Measurements from ENCODE around the gene CALR3.
"Not testable (repeated sequence)": the region's sequence is repeated elsewhere in the genome, so short reads cannot be mapped to it uniquely, and the experiment has no call there.

Gene CALR3

DNA sequence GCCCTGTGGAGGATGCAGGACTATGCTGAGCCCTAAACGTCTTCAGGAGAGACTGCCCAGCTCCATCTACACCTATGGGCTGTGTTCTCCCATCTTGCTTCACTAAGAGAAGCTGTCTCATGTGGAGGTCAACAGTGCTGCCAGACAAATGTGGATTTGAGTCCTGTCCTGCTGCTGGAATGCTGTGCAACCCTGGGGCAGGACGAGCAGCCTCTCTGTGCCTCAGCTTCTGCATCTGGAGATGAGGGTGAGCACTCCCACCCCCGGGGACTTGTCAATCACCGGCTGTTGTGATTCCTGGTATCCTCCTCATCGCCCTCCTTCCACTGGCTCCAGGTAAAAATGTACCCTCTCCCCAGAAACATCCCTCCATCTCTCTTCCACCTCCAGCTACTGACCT lies 40.5 kb downstream of the CALR3 start:
- DNase-seq: no peak

DNA sequence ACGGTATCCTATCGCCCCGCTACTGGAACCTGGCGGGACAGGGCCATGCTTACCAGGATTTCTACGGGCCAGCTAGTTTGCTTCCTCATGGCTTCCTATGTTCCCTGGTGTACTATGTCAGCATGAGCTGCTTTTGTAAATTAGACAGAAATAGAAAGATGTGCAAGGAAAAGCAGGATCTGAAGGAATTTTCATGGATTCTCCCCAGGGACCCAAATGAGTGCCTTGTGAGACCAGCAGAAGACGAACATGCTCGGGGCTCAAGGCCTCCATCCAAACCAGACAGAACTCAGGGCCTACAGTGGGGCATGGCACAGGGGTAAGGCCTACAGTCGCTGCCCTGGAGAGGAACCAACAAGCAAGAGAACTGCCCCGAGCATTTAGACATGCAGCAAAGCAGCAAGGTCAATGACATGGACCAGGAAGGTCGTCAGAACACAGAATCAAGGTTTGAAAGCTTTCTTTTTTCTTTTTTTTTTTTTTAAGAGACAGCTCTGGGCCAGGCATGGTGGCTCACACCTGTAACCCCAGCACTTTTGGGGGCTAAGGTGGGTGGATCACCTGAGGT lies 41.5 kb downstream of the CALR3 start:
- DNase-seq: no peak

DNA sequence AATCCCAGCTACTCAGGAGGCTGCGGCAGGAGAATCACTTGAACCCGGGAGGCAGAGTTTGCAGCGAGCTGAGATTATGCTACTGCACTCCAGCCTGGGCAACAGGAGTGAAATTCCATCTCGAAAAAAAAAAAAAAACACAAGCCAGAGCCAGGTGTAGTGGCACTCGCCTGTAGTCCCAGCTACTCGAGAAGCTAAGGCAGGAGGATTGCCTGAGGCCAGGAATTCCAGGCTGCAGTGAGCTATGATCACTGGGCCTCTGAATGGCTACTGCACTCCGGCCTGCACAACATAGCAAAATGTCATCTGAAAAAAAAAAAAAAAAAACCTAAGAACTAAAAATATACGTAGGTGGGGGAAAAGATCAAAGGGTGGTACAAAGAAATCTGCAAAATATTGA lies 43.6 kb downstream of the CALR3 start:
- DNase-seq: no peak

DNA sequence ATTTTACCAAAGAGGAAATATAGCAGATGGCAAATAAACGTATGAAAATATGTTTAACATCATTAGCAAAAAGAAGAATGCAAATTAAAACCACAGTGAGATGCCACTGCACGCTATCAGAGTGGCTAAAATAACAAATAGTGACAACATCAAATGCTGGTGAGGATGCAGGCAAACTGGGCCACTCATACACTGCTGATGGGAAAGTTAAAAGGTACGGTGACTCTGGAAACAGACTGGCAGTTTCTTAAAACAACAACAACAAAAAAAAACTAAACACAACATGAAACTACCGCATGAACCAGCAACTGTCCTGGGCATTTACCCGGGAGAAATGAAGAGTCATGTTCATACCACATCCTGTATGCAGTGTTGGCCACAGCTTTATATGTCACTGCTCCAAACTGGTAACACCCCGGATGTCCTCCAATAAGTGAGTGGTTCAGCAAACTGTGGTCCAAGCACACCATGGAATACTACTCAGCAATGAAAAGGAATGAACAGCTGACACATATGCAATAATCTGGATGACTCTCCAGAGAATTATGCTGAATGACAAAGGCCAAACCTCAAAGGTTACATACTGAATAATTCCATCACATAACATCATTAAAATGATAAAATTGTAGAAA lies 46.5 kb downstream of the CALR3 start:
- DNase-seq: no peak

DNA sequence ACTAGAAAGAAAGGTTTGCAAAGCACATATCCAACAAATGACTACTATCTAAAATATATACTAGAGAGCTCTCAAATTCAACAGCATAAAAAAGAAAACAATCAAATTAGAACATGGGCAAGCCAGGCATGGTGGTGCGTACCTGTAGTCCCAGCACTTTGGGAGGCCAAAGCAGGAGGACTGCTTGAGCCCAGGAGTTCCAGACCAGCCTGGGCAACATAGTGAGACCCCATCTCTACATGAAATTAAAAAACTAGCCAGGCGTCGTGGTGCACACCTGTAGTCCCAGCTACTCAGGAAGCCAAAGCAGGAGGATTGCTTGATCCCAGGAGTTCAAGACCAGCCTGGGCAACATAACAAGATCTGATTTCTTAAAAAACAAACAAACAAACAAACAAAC lies 47.1 kb downstream of the CALR3 start:
- not testable (repeated sequence) for DNase-seq

DNA sequence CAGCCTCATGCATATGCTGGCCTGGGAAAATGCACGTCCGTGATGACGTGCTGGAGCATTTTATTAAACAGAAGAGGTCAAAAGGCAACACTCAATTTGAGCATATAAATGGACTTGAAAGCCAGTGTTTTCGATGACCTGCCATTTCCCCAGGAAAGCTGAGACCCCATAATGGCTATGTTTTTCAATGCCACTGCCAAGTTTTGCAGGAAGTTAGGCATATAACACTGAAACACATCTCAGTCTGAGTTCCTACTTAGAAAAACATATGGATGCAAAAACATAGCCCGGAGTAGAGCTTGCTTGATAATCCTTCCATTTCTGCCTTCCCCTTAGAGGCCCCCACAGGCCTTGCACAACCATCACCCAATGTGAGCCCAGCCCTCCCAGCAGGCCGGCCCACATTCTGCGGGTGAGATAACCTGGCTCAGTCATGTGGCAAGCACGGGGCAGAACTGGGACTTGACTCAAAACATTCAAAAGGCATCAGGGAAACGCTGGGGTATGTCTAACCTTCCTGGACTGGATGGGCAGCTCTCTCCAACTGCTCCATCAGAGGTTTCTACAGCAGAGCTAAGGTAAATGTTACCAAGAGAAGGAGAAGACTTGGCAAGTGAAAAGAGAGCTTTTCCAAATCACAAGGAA lies 49.1 kb downstream of the CALR3 start:
- no peak for DNase-seq

DNA sequence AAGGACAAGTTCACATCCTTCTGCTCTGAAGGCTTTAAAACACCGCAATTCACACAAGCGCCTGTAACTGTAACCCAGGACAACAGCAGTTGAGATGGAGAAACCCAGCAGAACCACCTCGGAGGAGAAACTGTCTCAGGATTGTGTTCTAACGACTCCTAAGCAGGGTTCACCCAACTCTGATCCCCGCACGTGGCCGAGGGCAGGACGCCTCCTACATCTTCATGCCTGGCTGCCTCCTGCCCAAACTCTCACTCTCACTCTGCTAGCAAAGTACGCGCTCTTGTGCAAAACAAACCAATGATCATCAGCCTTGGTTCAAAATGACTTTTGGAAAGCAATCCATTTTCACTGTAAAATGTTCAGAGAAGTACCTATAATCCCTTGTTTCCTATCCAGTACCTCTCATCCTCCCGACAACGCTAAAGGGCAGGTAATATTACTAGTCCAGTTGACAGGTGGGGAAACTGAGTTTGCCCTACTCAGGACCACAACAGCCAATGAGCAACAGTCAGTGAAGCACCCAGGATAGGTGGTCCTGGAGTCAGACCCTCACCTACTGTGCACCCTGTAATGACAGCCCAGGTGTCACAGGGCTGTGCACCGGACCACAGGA lies 49.8 kb downstream of the CALR3 start:
- DNase-seq: no peak

DNA sequence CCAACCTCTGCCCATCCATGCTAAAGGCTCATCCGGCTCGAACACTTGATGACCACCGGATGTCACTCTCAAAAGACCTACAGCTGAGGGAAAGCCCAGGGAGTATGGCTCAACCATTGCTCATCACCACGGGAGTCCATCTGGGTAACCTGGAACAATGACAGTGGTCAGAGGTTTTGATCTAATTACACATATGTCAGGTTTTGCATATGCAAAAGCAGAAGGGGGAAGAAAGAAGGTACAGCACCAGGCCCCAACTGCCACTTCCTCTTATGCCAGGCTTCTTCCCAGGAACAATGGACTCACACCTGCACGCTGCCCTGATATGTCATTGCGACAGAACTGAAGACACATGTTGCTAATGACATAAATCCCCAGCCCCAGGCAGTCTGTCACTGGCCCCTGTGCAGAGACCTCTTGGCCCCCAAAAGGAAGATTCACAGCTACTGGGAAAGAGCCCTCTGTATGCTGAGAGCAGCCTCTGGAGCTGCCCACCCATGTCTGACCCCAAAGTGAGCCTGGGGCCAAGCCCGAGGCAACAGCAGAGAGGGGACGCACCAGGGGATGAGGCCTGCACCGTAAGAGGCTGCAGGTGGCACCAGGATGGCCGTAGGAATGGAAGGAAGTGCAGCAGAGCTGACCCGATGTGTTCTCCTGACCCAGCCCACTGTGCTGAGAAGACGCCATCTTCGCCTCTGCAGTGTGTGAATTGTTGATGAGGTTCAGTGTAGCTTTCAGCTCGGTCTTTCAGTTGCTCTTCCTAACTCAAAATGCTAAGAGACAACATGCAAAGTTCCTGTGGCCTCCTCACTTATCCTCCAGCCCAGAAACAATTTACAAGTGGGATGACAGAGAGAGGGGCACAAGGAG lies 50.5 kb downstream of the CALR3 start:
- no peak for DNase-seq

DNA sequence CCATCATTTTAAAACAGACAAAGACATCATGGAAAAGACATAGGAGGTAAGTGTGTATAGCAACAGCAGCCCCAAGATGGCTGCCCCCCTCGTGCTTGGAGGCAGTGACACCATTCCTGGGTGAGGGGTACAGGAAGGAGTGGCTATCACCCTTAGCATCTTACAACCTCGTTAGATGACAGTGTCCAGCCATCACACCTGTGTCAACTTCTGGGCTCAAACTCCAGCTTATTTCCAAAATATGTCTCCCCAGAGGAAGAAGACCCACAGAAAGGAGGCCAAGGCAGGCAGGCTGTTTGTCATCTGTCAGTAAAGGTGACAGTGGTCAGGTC lies 51.7 kb downstream of the CALR3 start:
- DNase-seq: no peak

DNA sequence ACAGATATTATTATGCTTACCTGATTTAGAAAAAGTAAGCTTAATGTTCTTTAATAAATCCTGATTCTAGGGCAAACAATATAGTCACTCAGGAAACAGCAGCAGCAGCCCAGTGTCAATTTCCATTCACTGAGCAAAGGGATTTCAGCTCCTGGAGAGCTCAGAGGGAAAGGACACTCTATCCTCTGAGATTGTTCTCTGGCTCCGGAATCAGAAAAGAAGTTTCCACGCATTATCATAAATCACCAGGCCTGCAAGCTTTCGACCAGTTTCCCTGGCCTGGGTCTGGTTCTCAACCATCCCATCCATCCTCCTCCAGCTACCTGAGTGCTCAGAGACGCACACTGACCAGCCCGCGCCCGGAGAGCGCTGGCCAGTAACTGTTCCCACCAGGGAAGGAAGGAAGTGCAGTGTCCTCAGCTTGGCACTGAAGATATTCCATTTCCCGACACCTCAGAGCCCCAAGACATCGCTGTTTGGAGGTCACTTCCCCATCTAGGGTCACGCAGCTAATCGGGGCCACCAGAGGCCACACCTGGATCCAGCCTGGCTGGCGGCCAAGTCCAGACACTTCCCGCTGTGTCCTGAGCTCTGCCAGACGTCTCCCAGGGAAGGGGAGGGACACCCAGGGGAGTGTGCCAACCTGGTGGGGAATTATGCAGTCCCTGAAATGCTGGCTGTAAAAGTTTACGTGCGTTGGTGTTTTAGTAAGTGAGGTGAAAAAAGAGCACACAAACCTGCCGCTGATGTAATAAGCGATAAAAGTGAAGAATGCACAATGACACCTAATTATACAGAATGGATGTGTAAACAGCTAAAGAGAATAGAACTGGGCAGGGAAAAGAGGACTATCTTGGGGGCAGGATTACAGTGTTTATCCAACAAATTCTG lies 53.3 kb downstream of the CALR3 start:
- DNase-seq: peak; percentile 35

DNA sequence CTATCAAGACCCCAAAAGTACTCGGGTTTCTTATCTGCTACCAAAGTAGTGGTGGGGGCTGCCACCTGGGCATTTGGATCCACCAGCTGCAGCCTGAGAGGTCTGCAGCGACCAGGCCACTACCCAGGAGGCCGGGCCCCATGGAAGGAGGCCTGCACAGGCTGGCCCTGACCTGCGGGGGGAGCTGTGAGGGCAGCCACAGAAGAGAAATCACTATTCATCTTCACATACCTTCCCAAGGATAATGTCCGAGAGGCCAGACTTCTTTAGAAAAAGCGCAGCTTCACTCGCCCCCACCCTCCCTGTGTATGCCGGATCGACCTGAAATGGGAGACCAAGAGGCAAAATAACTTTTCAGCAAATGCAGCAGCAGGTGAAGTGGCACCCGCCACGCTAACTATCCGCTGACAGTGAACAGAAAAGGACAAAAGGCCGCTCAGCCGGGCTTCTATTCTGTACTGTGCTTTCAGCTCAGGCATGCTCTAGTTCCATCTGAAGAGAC lies 54.3 kb downstream of the CALR3 start:
- peak; percentile 4 for DNase-seq

DNA sequence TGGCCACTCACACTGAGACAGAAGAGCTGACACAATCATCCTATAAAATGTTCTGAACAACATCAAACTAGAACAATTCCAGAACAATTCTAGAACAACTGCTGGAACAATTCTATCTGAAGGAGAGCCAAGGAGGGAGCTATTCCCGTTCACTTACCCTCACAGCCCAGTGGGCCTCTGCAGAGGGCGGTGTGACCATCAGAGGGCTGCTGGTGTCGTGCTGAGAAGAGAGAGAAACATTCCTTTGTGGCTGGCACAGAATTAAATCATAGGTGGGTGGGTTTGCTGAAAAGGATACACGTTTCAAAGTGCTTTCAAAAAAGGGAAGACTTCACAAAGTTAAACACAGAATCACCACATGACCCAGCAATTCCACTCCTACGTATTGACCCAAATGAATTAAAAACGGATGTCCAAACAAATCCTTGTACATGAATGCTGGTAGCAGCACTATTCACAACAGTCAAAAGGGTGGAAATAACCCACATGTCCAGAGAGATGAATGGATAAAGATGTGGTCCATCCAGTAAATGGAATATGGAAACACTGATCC lies 59.1 kb downstream of the CALR3 start:
- DNase-seq: no peak

DNA sequence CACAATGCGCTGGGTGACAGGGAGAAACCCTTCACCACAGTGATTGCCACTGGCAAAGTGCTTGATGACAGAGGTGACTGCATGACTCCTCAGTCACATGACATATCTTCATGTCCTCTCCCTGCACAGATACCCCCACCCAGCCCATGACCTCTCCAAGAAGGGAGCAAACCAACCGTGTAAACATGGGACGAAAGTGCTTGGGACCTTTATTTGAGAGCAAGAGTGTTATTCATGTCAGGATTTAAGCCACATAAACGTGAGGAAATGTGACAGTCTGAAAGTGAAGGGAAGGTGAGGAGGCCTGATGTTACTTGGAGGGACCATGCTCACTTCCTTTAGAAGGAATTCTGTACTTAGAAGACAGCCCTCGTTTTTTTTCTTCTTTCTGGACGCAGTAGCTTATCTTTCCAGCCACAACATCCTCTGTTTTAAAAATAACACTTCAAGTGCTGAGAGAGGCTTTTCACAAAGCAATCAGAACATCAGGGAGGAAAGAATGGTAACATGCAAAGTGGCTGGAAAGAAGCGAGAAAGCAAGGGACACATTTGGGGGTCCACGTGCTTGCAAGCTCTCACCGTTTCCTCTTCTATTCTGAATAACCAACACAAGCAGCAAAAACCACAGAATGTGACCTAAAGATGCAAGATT lies 59.8 kb downstream of the CALR3 start:
- DNase-seq: no peak

DNA sequence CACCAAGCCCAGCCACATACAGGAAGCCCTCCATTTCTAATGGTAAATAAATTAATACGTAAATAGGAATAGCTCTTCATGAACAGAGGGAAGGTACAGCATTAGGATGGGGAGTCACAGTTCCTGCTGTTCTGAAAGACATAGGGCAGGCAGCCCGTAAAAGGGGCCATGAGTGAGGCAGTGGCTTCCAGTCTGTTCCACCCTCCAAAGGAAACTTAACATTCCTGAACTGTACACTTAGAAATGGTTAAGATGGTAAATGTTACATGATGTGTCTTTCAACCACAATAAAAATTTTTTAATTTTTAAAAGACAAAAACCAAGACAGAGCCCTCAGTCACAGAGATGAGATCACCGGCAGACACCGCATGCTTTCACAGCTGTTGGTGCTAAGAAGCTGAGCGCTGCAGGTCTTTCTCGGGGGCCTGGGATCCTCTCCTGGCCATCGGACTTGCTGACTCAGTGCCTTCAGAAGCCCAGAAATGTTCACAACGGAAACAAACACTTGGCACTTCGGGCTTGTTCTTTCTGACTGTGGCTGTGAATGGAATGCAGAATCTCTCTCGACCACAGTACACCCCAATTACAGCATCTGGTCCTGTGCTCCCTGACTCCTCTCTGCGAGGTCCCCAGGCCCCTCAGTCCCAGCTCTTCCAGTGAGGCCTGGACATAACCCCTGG lies 60.6 kb downstream of the CALR3 start:
- no peak for DNase-seq

DNA sequence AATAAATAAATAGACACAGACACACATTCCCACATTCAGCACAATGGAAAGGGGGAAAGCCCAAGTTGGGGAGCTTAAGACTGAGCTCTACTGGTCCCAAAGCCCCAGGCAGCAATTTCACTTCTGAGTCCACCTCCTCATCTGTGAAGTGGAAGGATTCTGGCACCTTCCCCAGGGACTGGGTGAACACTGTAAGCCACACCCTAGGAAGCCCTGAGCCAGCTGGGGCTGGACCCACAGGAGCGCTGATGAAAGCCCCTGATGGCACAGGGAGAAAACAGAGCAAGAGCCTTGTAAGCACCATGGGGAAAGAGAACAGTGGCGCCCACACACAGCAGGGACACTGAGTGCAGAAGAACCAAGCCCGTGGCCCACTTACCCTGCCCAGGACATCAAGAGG lies 62.0 kb downstream of the CALR3 start:
- no peak for DNase-seq

DNA sequence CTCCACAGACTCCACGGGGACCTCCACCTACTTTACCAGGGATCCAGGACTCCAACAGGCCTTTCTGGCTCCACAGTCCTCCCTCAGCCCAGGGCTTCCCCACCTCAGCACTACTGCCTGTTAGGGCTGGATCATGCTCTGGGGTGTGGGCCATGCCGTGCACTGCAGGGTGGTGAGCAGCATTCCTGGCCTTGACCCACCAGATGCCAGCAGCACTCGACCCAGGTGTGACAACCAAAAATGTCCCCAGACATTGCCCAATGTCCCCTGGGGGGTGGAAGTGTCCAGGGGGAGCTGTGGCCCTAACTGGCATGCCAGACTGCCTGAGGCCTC lies 66.2 kb downstream of the CALR3 start:
- DNase-seq: no peak

DNA sequence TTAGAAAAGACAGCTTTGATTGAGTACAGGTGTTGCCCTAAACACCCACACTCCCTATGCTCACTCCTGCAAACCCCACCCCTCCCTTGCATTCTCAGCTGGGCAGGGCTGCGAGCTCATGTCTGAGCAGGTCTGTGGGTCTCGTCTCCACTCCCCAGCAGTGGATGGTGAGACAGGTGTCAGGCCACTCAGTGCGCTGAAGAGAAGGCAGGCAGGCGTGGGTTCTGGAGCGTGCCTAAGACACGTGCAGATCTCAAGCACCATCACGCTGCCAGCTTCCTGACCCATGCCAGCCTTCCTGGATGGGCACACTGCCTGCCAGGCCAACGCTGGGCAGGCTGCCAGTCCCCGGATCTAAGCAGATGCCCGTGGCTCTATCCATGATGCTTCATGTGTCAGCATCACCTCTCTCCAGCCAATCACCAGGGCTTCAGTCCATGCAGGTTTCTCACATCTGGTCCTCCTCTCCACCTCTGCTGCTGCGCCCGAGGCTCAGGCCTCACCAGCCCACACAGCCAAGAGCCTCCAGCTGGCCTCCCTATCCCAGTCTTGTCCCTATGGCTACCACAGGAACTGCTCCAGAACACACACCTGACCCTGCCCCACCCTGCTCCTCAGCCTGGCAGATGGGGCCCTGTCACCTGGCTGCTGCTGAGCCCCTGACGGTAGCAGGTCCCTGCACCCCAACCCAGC lies 66.8 kb downstream of the CALR3 start:
- peak; percentile 80 for DNase-seq

Data from NCI-H1092 (cell line).